HFF-Myc (cell line): ENCODE results near the gene ZNF423.

Experiments
- DNase-seq: peaks from one replicate; pipeline ENCODE4 v3.0.0-alpha.2; 2011; ENCODE audit warnings: low read depth; ENCODE audit errors: extremely low read depth
- H3K4me3 ChIP-seq: replicated peaks from 2 replicates; pipeline ENCODE4 v1.5.1; 2011; ENCODE audit warnings: low read depth, mild to moderate bottlenecking, control low read depth, low read length
- TF ChIP-seq, protein P1 (sequence below): IDR thresholded peaks from 2 replicates; pipeline ENCODE4 v1.5.1; 2012; ENCODE audit warnings: mild to moderate bottlenecking, low read depth, low read length, control low read depth; ENCODE audit errors: missing control alignments

ZNF423 gene

GRCh38 chr16:49542946-49543630 is 312.8 kb downstream of the ZNF423 start:
- H3K4me3 ChIP-seq: no peak overlapping the region
- no peak for DNase-seq
- TF ChIP-seq, protein P1, sequence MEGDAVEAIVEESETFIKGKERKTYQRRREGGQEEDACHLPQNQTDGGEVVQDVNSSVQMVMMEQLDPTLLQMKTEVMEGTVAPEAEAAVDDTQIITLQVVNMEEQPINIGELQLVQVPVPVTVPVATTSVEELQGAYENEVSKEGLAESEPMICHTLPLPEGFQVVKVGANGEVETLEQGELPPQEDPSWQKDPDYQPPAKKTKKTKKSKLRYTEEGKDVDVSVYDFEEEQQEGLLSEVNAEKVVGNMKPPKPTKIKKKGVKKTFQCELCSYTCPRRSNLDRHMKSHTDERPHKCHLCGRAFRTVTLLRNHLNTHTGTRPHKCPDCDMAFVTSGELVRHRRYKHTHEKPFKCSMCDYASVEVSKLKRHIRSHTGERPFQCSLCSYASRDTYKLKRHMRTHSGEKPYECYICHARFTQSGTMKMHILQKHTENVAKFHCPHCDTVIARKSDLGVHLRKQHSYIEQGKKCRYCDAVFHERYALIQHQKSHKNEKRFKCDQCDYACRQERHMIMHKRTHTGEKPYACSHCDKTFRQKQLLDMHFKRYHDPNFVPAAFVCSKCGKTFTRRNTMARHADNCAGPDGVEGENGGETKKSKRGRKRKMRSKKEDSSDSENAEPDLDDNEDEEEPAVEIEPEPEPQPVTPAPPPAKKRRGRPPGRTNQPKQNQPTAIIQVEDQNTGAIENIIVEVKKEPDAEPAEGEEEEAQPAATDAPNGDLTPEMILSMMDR: no peak

GRCh38 chr16:49542391-49542891 is 313.5 kb downstream of the ZNF423 start:
- H3K4me3 ChIP-seq: no peak overlapping the region
- DNase-seq: no peak
- TF ChIP-seq, protein P1: no peak

DNA sequence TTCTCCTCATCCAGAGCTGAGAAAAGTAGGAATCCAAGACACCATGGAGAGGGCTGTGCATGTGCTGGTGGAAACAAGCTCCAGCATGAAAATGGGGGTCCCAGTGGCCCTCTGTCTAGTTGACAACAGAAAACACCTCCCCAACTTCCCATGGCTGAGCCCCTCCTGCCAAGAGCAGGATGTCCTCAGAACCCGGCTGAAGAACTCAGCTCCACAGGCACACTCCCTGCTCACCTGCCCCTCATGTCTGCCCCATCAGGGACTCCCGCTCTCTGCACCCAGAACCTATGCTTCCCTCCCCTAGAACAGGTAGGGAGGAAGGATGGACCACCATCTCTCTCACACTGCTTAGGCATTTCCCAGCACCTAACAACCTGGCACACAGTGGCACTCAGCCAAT is 315.1 kb downstream of the ZNF423 start:
- DNase-seq: no peak
- TF ChIP-seq, protein P1: no peak
- no peak overlapping the region for H3K4me3 ChIP-seq

- TF ChIP-seq, protein P1: no peak
- H3K4me3 ChIP-seq: no peak overlapping the region
- no peak for DNase-seq
These were observed 316.2 kb downstream of the ZNF423 start for GRCh38 chr16:49539758-49540157.

GRCh38 chr16:49537924-49538459 is 317.9 kb downstream of the ZNF423 start:
- no peak for DNase-seq
- H3K4me3 ChIP-seq: no peak overlapping the region
- TF ChIP-seq, protein P1: no peak

GRCh38 chr16:49534901-49535610 is 320.9 kb downstream of the ZNF423 start:
- no peak overlapping the region for H3K4me3 ChIP-seq
- DNase-seq: no peak
- TF ChIP-seq, protein P1: no peak
